Endothelial cell of umbilical vein (primary cell): ENCODE data around the gene ZNF284. TPM values are rescaled to one million over a fixed set of nuclear protein-coding genes. Genes with fewer than 3 reads are reported as not detected.

ENCODE experiments used
- BruUV-seq: library from RNA; stranded (reverse); fragments of 400-500 nt; replicated peaks from 2 replicates; lab custom pipeline; 2021; lab: Mats Ljungman, UMichigan
- CTCF ChIA-PET: fragments of 300-600, 350-600 bp; sonication (Branson Sonifier 250); formaldehyde crosslinking; loops from one replicate; lab custom pipeline; 2021; ENCODE audit warnings: antibody characterized with exemption, inconsistent platforms; lab: Charles Lee
- POLR2A ChIA-PET: fragments of 300-600, 350-600 bp; sonication (Branson Sonifier 250); formaldehyde crosslinking; loops from one replicate; lab custom pipeline; 2021; ENCODE audit warnings: antibody characterized with exemption, inconsistent platforms; lab: Charles Lee
- DNase-seq: peaks from one replicate; pipeline ENCODE4 v3.0.0-alpha.2; 2011; ENCODE audit warnings: low read depth, low spot score
- FAIRE-seq: peaks from 2 replicates; lab custom pipeline; 2011; peaks lifted over from hg19 to GRCh38; lab: Jason Lieb, UNC
- H2AFZ ChIP-seq: 2 replicates; pipeline ENCODE4 v1.6.0; 2012; ENCODE audit warnings: low read depth, low read length, control low read depth, inconsistent platforms
- H3K27ac ChIP-seq: 2 replicates; pipeline ENCODE4 v1.5.1; 2011; ENCODE audit warnings: low read depth, mild to moderate bottlenecking, control low read depth, low read length, moderate library complexity; ENCODE audit not compliant: insufficient read depth
- H3K27me3 ChIP-seq, 2 experiments: 2 replicates each; pipeline versions ENCODE4 v1.6.0 to v1.6.1; 2011; ENCODE audit warnings: low read length in 2 of 2, mixed read lengths in 1 of 2; ENCODE audit not compliant: control insufficient read depth in 2 of 2, insufficient read depth in 2 of 2
- H3K36me3 ChIP-seq, 2 experiments: 2 replicates in 1 of 2; 3 replicates in 1 of 2; pipeline ENCODE4 v1.5.1; 2011; ENCODE audit warnings: low read length in 2 of 2, mild to moderate bottlenecking in 1 of 2, moderate library complexity in 1 of 2; ENCODE audit not compliant: control insufficient read depth in 2 of 2, insufficient read depth in 2 of 2; ENCODE audit errors: extremely low read depth in 1 of 2
- H3K4me1 ChIP-seq: 3 replicates; pipeline ENCODE4 v1.5.1; 2011; ENCODE audit warnings: mild to moderate bottlenecking, low read length; ENCODE audit not compliant: control insufficient read depth, insufficient read depth; ENCODE audit errors: extremely low read depth
- H3K4me2 ChIP-seq: 2 replicates; pipeline ENCODE4 v1.6.1; 2011; ENCODE audit warnings: low read length, control low read depth, mixed read lengths; ENCODE audit not compliant: insufficient read depth
- H3K4me3 ChIP-seq, 3 experiments: fragments of 200-600 bp in 1 of 3; sonication (generic), shearing (Covaris generic) in 1 of 3; replicated peaks in 1 of 3; 2 replicates each; pipeline ENCODE4 v1.5.1; 2011 to 2016; ENCODE audit warnings: control low read depth in 3 of 3, low read length in 3 of 3, mild to moderate bottlenecking in 2 of 3, inconsistent platforms in 1 of 3, low read depth in 1 of 3, moderate library complexity in 1 of 3; ENCODE audit not compliant: insufficient read depth in 1 of 3
- H3K79me2 ChIP-seq: 2 replicates; pipeline ENCODE4 v1.6.0; 2012; ENCODE audit warnings: low read length, inconsistent platforms; ENCODE audit not compliant: control insufficient read depth, insufficient read depth
- H3K9ac ChIP-seq: replicated peaks from 2 replicates; pipeline ENCODE3; 2011; ENCODE audit warnings: low read length, control low read depth; ENCODE audit not compliant: insufficient read depth; ENCODE audit errors: extremely low read depth
- H3K9me1 ChIP-seq: replicated peaks from 3 replicates; pipeline ENCODE4 v1.6.0; 2011; ENCODE audit warnings: mild to moderate bottlenecking, low read length; ENCODE audit not compliant: control insufficient read depth, insufficient read depth; ENCODE audit errors: extremely low read depth
- H3K9me3 ChIP-seq: replicated peaks from 2 replicates; pipeline ENCODE4 v1.5.1; 2012; ENCODE audit warnings: low read length, inconsistent platforms; ENCODE audit not compliant: control insufficient read depth, insufficient read depth
- H4K20me1 ChIP-seq: replicated peaks from 2 replicates; pipeline ENCODE3; 2011; ENCODE audit warnings: mild to moderate bottlenecking, low read length; ENCODE audit not compliant: control insufficient read depth, insufficient read depth; ENCODE audit errors: extremely low read depth
- FOS ChIP-seq: IDR thresholded peaks from 2 replicates; pipeline ENCODE4 v1.6.1; 2011; ENCODE audit warnings: mild to moderate bottlenecking, low read length, moderate library complexity, borderline replicate concordance; ENCODE audit not compliant: insufficient read depth
- GATA2 ChIP-seq: IDR thresholded peaks from 2 replicates; pipeline ENCODE4 v1.7.0; 2011; ENCODE audit warnings: low read depth, mild to moderate bottlenecking, moderate library complexity, mixed read lengths, low read length; ENCODE audit not compliant: insufficient read length, insufficient read depth
- POLR2A ChIP-seq: IDR thresholded peaks from 2 replicates; pipeline ENCODE4 v1.6.1; 2012; ENCODE audit warnings: low read depth, mild to moderate bottlenecking, control low read depth, low read length
- POLR2AphosphoS5 ChIP-seq: IDR thresholded peaks from 2 replicates; pipeline ENCODE4 v1.6.1; 2012; ENCODE audit warnings: low read depth, mild to moderate bottlenecking, control low read depth, low read length, moderate library complexity; ENCODE audit not compliant: insufficient read depth
- dilution Hi-C: fragments of 300-500 bp; cut with MboI; formaldehyde crosslinking; loops from one replicate; pipeline ENCODE4 v1.15.0; 2019; ENCODE audit warnings: low sequenced_read_pairs; ENCODE audit not compliant: extremely low pct_ligation_motif_present
- intact Hi-C: fragments of 100-400 bp; cut with micrococcal nuclease; formaldehyde crosslinking; loops from one replicate; pipeline ENCODE4 v1.10.0; 2022
- polyA plus RNA-seq, 4 experiments: library from polyadenylated mRNA; depleted of rRNA in 3 of 4; stranded (reverse) in 3 of 4; unstranded in 1 of 4; fragments of >200 nt; gene quantifications; 2 replicates each; pipeline versions ENCODE4 v1.2.1 to v1.2.3, GENCODE V29; 2011 to 2012; ENCODE audit warnings: missing spikeins in 1 of 4
- total RNA-seq: library from RNA; stranded (reverse); gene quantifications from 2 replicates; pipeline ENCODE4 v1.2.3, GENCODE V29; 2021
- TF ChIP-seq, protein P1 (sequence below): IDR thresholded peaks from 2 replicates; pipeline ENCODE4 v1.6.1; 2011; ENCODE audit not compliant: insufficient read depth, insufficient read length
- TF ChIP-seq, protein P2 (sequence below), 2 donors: IDR thresholded peaks; 1 replicate in 1 of 2; 2 replicates in 1 of 2; pipeline ENCODE4 v1.5.1; 2011; ENCODE audit warnings: low read length in 2 of 2, mild to moderate bottlenecking in 2 of 2, moderate library complexity in 2 of 2, control low read depth in 1 of 2, inconsistent platforms in 1 of 2, low read depth in 1 of 2; ENCODE audit not compliant: insufficient read depth in 1 of 2; ENCODE audit errors: extremely low read depth in 1 of 2

The ZNF284 gene
- total and polyA plus RNA-seq, 2 donors (not counting 3 experiments of a cell fraction or from before 2014, with no cell fraction given): 0.98 to 2.4 TPM

DNA sequence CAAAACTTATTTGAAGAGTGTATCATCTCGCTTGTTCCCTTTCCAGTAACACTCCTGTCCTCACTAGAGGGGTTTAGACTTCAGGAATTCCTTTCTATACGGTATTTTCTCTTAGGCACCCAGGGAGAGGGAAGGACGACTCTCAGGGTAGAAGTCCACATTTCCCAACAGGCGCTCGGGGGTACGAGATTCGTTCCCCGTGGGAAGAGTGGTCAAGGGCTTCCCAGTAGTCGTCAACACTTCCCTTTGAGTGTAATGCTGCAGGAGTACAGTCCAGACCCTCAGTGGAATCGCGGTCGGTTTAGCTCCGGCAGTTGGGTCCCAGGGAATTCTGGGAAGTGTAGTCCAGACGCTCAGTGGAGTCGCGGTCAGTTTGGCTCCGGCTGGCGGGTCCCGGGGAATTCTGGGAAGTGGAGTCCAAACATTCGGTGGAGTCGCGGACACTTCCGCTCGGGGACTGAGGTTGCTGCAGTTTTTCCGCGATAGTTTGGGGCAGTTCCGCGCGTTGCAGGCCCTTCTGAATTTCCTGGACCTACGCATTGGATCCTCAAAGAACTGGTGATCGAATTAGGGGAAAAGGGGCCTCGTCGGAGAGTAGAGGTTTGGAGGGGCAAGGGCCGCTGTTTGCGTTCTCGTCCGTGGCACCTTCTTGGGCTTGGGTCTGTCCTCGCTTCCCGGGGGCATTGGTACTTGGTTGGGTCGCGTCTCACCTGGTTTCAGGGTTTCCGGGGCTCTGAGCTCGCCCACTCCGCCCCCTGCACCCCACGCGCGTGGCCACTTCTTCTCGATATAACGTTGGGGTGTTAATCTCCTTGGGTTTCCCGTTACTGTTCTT, 22.2 kb downstream of the ZNF284 start, which contains the start of gene ZNF224:
TSS of gene ZNF224 (plus strand) at position 431 of the 835 bp plus-strand sequence. CDS start 3,513 bp downstream, outside the sequence.
- CTCF ChIA-PET: interaction anchor here (1.0 to 1.2 kb wide), 2 partner anchors 71 to 159 kb away, joined by 3 to 4 read pairs; partner anchors contain the start of genes ZNF226 and ZNF45
- intact Hi-C loops: loop anchor here (1.0 to 10.0 kb wide), 11 partner anchors 19 to 407 kb away; partner anchors contain the start of genes ZNF112, ZNF180, ZNF223 and ZNF225
- Histone ChIP-seq H2AFZ (peak within 1 kb of the TSS; percentile 100), H3K27me3 (no peaks in the 10 kb centered on the region), H3K4me3 (peak within 1 kb of the TSS; percentile 57 to 97 (median 95)), H3K36me3 (peaks cover 2% of the 10 kb centered on the region in 2 experiments), H3K79me2 (peaks cover 11% of the 10 kb centered on the region), H4K20me1 (no peaks in the 10 kb centered on the region), H3K4me2 (peak within 1 kb of the TSS; percentile 100), H3K9me1 (no peaks in the 10 kb centered on the region), H3K4me1 (peaks cover 8% of the 10 kb centered on the region), H3K9me3 (no peaks in the 10 kb centered on the region), H3K27ac (peak within 1 kb of the TSS; percentile 42), H3K9ac (peak within 1 kb of the TSS; percentile 81)
- FAIRE-seq: peak; percentile 97
- DNase-seq: peak; percentile 95
- BruUV-seq: no TSS peak
- TF ChIP-seq POLR2A (peak; percentile 59), POLR2AphosphoS5 (peak; percentile 38)
- TF ChIP-seq, protein P1, sequence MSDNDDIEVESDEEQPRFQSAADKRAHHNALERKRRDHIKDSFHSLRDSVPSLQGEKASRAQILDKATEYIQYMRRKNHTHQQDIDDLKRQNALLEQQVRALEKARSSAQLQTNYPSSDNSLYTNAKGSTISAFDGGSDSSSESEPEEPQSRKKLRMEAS: no peak
- POLR2A ChIA-PET: interaction anchor here (0.5 kb wide), 1 partner anchor 118 kb away, joined by 4 read pairs; no protein-coding TSS in a partner anchor
- dilution Hi-C loops: no loop called here

DNA sequence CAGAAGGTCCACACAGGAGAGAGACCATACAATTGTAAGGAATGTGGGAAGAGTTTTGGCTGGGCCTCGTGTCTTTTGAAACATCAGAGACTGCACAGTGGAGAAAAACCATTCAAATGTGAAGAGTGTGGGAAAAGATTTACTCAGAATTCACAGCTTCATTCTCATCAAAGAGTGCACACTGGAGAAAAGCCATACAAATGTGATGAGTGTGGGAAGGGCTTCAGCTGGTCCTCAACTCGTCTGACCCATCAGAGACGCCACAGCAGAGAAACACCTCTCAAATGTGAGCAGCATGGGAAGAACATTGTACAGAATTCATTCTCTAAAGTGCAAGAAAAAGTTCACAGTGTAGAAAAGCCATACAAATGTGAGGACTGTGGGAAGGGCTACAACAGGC, 35.8 kb downstream of the ZNF284 start:
- Histone ChIP-seq H3K9me3 (peaks cover 17% of the 10 kb centered on the region), H3K9me1 (no peaks in the 10 kb centered on the region), H3K27ac (no peak overlapping the region), H3K9ac (no peak overlapping the region), H2AFZ (no peak overlapping the region), H4K20me1 (no peaks in the 10 kb centered on the region), H3K4me3 (no peak overlapping the region), H3K4me1 (no peaks in the 10 kb centered on the region), H3K79me2 (no peaks in the 10 kb centered on the region), H3K27me3 (no peaks in the 10 kb centered on the region), H3K4me2 (no peak overlapping the region), H3K36me3 (peaks cover 5 to 9% of the 10 kb centered on the region in 2 experiments)
- TF ChIP-seq GATA2 (no peak), FOS (no peak), POLR2AphosphoS5 (no peak)
- TF ChIP-seq, protein P2, sequence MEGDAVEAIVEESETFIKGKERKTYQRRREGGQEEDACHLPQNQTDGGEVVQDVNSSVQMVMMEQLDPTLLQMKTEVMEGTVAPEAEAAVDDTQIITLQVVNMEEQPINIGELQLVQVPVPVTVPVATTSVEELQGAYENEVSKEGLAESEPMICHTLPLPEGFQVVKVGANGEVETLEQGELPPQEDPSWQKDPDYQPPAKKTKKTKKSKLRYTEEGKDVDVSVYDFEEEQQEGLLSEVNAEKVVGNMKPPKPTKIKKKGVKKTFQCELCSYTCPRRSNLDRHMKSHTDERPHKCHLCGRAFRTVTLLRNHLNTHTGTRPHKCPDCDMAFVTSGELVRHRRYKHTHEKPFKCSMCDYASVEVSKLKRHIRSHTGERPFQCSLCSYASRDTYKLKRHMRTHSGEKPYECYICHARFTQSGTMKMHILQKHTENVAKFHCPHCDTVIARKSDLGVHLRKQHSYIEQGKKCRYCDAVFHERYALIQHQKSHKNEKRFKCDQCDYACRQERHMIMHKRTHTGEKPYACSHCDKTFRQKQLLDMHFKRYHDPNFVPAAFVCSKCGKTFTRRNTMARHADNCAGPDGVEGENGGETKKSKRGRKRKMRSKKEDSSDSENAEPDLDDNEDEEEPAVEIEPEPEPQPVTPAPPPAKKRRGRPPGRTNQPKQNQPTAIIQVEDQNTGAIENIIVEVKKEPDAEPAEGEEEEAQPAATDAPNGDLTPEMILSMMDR (IDR thresholded peaks at IDR 0.05; ENCODE audit: extremely low read depth in 1 of 2, insufficient read depth in 1 of 2, low read depth in 1 of 2, low read length in 2 of 2): no peak
- FAIRE-seq: no peak
- CTCF ChIA-PET: no interaction called here
- dilution Hi-C loops: no loop called here
- no TSS peak for BruUV-seq
- intact Hi-C loops: no loop called here
- DNase-seq: no peak
- POLR2A ChIA-PET: no interaction called here
